ENCODE data around the gene PVR. TPM values are rescaled to one million over a fixed set of nuclear protein-coding genes. Genes with fewer than 3 reads are reported as not detected.
"Not testable (repeated sequence)": the region's sequence is repeated elsewhere in the genome, so short reads cannot be mapped to it uniquely, and the experiment has no call there.

The PVR gene
- total RNA-seq, 1 donor from 2014 or later, result 28.5 TPM

GRCh38 chr19:44705502-44706010 is 61.8 kb downstream of the PVR start:
- Mint-ChIP-seq H3K9me3 (no peaks in the 10 kb centered on the region), H3K4me3 (no peak overlapping the region), H3K27me3 (ENCODE audit: low read depth) (no peaks in the 10 kb centered on the region), H3K36me3 (no peaks in the 10 kb centered on the region), H3K27ac (no peak overlapping the region), H3K4me1 (no peaks in the 10 kb centered on the region)
- no peak for DNase-seq (ENCODE audit: low spot score in 2 of 2, unreplicated experiment in 2 of 2)
- TF ChIP-seq, protein P1, sequence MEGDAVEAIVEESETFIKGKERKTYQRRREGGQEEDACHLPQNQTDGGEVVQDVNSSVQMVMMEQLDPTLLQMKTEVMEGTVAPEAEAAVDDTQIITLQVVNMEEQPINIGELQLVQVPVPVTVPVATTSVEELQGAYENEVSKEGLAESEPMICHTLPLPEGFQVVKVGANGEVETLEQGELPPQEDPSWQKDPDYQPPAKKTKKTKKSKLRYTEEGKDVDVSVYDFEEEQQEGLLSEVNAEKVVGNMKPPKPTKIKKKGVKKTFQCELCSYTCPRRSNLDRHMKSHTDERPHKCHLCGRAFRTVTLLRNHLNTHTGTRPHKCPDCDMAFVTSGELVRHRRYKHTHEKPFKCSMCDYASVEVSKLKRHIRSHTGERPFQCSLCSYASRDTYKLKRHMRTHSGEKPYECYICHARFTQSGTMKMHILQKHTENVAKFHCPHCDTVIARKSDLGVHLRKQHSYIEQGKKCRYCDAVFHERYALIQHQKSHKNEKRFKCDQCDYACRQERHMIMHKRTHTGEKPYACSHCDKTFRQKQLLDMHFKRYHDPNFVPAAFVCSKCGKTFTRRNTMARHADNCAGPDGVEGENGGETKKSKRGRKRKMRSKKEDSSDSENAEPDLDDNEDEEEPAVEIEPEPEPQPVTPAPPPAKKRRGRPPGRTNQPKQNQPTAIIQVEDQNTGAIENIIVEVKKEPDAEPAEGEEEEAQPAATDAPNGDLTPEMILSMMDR (IDR thresholded peaks at IDR 0.05; ENCODE audit: unreplicated experiment), result no peak

DNA sequence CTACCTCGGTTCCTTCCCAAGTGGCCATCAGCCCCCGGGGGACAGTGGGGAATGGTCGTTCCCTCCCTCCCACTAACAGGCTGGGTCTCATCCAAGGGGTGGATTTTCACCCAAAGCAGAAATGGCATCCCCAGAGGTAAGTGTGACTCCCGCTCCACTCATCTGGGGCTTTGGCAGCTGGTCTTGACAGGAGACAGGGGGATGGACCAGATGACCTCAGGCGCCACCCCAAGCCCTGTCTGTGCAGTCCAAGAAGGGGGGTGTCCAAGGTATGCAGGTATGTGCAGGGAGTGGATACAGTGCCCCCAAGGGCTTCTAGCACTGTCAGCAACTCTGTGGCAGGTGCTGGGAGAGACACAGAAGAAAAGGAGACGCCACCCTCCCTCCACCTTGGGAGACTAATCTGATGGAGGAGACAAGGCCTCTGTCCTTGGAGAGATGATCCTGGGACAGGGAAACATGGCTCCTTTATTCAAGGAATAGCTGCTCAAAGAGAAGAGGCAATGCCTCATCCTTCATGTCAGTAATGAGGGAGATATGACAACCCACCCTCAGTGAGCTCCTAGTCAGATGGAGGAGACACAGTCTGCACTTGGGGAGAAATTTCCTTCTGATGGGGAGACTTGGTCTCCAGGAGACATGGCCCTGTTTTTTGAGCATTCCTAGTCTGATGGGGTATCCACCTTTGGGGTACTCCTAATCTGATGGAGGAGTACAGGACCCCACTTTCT is 63.0 kb downstream of the PVR start:
- Mint-ChIP-seq H3K36me3 (no peaks in the 10 kb centered on the region), H3K27me3 (ENCODE audit: low read depth) (no peaks in the 10 kb centered on the region), H3K27ac (no peak overlapping the region), H3K4me1 (no peaks in the 10 kb centered on the region), H3K4me3 (no peak overlapping the region), H3K9me3 (no peaks in the 10 kb centered on the region)
- DNase-seq (ENCODE audit: low spot score in 2 of 2, unreplicated experiment in 2 of 2), result no peak
- TF ChIP-seq, protein P1 (IDR thresholded peaks at IDR 0.05; ENCODE audit: unreplicated experiment), result no peak

DNA sequence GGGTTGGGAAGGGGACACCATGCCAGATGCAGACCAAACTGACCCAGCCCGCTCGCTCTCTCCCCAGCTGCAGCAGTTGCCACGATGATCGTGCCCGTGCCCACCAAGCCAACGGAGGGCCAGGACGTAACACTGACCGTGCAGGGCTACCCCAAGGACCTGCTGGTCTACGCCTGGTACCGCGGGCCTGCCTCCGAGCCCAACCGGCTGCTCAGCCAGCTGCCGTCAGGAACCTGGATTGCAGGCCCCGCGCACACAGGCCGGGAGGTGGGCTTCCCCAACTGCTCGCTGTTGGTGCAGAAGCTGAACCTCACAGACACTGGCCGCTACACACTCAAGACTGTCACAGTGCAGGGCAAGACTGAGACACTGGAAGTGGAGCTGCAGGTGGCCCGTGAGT is 64.1 kb downstream of the PVR start:
- Mint-ChIP-seq H3K36me3 (no peaks in the 10 kb centered on the region), H3K4me1 (no peaks in the 10 kb centered on the region), H3K9me3 (no peaks in the 10 kb centered on the region), H3K27me3 (ENCODE audit: low read depth) (no peaks in the 10 kb centered on the region), H3K27ac (no peak overlapping the region), H3K4me3 (no peak overlapping the region)
- no peak for DNase-seq (ENCODE audit: low spot score in 2 of 2, unreplicated experiment in 2 of 2)
- TF ChIP-seq, protein P1 (IDR thresholded peaks at IDR 0.05; ENCODE audit: unreplicated experiment), result no peak

DNA sequence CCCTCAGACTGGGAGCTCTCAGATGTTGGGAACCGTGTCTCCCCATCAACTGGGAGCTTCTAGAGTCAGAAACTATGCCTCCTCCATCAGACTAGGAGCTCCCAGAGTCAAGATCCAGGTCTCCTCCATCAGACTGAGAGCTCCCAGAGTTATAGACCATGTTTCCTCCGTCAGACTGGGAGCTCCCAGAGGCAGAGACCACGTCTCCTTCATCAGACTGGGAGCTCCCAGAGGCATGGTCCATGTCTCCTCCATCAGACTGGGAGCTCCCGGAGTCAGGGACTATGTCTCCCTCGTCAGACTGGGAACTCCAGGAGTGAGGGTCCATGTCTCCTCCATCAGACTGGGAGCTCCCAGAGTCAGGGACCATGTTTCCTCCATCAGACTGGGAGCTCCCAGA is 65.2 kb downstream of the PVR start:
- Mint-ChIP-seq H3K36me3 (no peaks in the 10 kb centered on the region), H3K27ac (no peak overlapping the region), H3K9me3 (no peaks in the 10 kb centered on the region), H3K4me1 (no peaks in the 10 kb centered on the region), H3K4me3 (no peak overlapping the region), H3K27me3 (ENCODE audit: low read depth) (no peaks in the 10 kb centered on the region)
- no peak for DNase-seq (ENCODE audit: low spot score in 2 of 2, unreplicated experiment in 2 of 2)
- TF ChIP-seq, protein P1 (IDR thresholded peaks at IDR 0.05; ENCODE audit: unreplicated experiment), result no peak

GRCh38 chr19:44709434-44710266 is 65.9 kb downstream of the PVR start:
- not testable (repeated sequence) for H3K4me1 Mint-ChIP-seq; H3K27ac Mint-ChIP-seq; DNase-seq (ENCODE audit: low spot score in 2 of 2, unreplicated experiment in 2 of 2); H3K4me3 Mint-ChIP-seq; H3K27me3 Mint-ChIP-seq (ENCODE audit: low read depth); H3K9me3 Mint-ChIP-seq; H3K36me3 Mint-ChIP-seq

DNA sequence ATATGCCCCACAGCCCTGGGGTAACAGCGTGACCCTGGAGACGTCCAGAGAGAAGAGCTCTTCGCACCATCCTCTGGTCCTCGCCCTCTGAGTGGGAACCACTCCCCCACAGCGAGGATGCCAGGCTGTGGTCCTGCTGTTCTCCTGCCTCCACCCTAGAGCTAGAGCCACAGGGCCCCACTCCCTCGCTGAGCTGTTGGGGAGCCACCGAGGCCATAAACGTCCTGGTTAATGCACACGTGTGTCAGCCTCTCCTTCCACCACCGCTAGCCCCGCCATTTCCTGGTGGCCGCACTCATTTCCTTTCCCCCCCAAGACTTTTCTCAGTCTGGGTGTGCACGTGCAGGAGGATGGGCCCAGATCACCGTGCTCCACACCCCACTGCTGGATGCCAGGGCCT is 66.8 kb downstream of the PVR start:
- Mint-ChIP-seq H3K36me3 (no peaks in the 10 kb centered on the region), H3K9me3 (peaks cover 11% of the 10 kb centered on the region), H3K4me1 (no peaks in the 10 kb centered on the region), H3K27ac (no peak overlapping the region), H3K4me3 (no peak overlapping the region), H3K27me3 (ENCODE audit: low read depth) (no peaks in the 10 kb centered on the region)
- DNase-seq (ENCODE audit: low spot score in 2 of 2, unreplicated experiment in 2 of 2), result no peak
- TF ChIP-seq, protein P1 (IDR thresholded peaks at IDR 0.05; ENCODE audit: unreplicated experiment), result no peak
